Measurements from ENCODE around the gene LCNL1. TPM values are rescaled to one million over a fixed set of nuclear protein-coding genes. Genes with fewer than 3 reads are reported as not detected.

LCNL1 gene
- total and polyA plus RNA-seq, 2 donors (not counting 1 experiment from before 2014, with no cell fraction given): not detected

GRCh38 chr9:137015540-137015930, 32.7 kb downstream of the LCNL1 start:
- CTCF ChIA-PET: no interaction called here

GRCh38 chr9:137015976-137016375, 33.2 kb downstream of the LCNL1 start:
- 97% methylated on average over 21 of the region's 21 CpGs for WGBS (ENCODE audit: insufficient coverage)
- H3K9me3 ChIP-seq (ENCODE audit: control extremely low read depth in 1 of 3, control insufficient read depth in 2 of 3, insufficient read depth in 1 of 3, low read length in 2 of 3): no peaks in the 10 kb centered on the region
- ChIA-PET CTCF (no interaction called here), POLR2A (no interaction called here)
- H3K27ac Mint-ChIP-seq: no peak overlapping the region
- peaks cover 1 to 5% of the 10 kb centered on the region in 2 experiments for H3K36me3 ChIP-seq (replicated peaks in 1 of 2; ENCODE audit: control extremely low read depth in 1 of 2, control insufficient read depth in 1 of 2, extremely low read depth in 1 of 2, insufficient read depth in 2 of 2, low read length in 1 of 2)
- no peaks in the 10 kb centered on the region for H3K79me2 ChIP-seq (ENCODE audit: control insufficient read depth, insufficient read depth, low read length)
- no peaks in the 10 kb centered on the region for H3K27me3 ChIP-seq (replicated peaks in 1 of 4; ENCODE audit: control extremely low read depth in 1 of 4, control insufficient read depth in 3 of 4, insufficient read depth in 4 of 4, low read length in 3 of 4)
- H3K4me1 Mint-ChIP-seq: no peaks in the 10 kb centered on the region
- H3K4me1 ChIP-seq (ENCODE audit: control insufficient read depth in 2 of 2, insufficient read depth in 2 of 2, low read length in 2 of 2): no peaks in the 10 kb centered on the region
- no peak overlapping the region for H3K9ac ChIP-seq (ENCODE audit: low read length)
- H3K27me3 Mint-ChIP-seq: no peaks in the 10 kb centered on the region
- H3K4me2 ChIP-seq (replicated peaks; ENCODE audit: low read depth, low read length, poor library complexity, severe bottlenecking): no peak overlapping the region
- no peak for TF ChIP-seq CTCF (IDR thresholded peaks at IDR 0.05)
- no peak for TF ChIP-seq EZH2 (IDR thresholded peaks at IDR 0.05; ENCODE audit: borderline replicate concordance, insufficient read depth, low read depth, low read length, poor library complexity, severe bottlenecking)
- DNase-seq (no peak), ATAC-seq (ENCODE audit: low read depth) (no peak)
- intact Hi-C loops (cut with micrococcal nuclease): no loop called here
- H3K4me3 Mint-ChIP-seq: no peak overlapping the region
- H3K9me3 Mint-ChIP-seq (ENCODE audit: insufficient read depth): no peaks in the 10 kb centered on the region
- no peak overlapping the region for H3K4me3 ChIP-seq (ENCODE audit: control extremely low read depth in 1 of 5, extremely low read depth in 1 of 5, insufficient read depth in 1 of 5, low read depth in 2 of 5, low read length in 4 of 5)
- H3K27ac ChIP-seq (ENCODE audit: low read length in 2 of 2): no peak overlapping the region
- H2AFZ ChIP-seq (ENCODE audit: insufficient read depth, low read depth, low read length, poor library complexity, severe bottlenecking): no peak overlapping the region
- H4K20me1 ChIP-seq (ENCODE audit: control insufficient read depth, insufficient read depth, low read length, poor library complexity, severe bottlenecking): no peaks in the 10 kb centered on the region

More at GRCh38 chr9:137015540-137015930, 32.7 kb downstream of the LCNL1 start:
- no peaks in the 10 kb centered on the region for H3K27me3 Mint-ChIP-seq
- intact Hi-C loops (cut with micrococcal nuclease): no loop called here
- Histone ChIP-seq H4K20me1 (ENCODE audit: control insufficient read depth, insufficient read depth, low read length, poor library complexity, severe bottlenecking) (no peaks in the 10 kb centered on the region), H3K36me3 (replicated peaks in 1 of 2; ENCODE audit: control extremely low read depth in 1 of 2, control insufficient read depth in 1 of 2, extremely low read depth in 1 of 2, insufficient read depth in 2 of 2, low read length in 1 of 2) (peaks cover 1 to 5% of the 10 kb centered on the region in 2 experiments), H3K27ac (ENCODE audit: low read length in 2 of 2) (no peak overlapping the region), H3K79me2 (ENCODE audit: control insufficient read depth, insufficient read depth, low read length) (no peaks in the 10 kb centered on the region), H2AFZ (ENCODE audit: insufficient read depth, low read depth, low read length, poor library complexity, severe bottlenecking) (no peak overlapping the region), H3K4me2 (replicated peaks; ENCODE audit: low read depth, low read length, poor library complexity, severe bottlenecking) (no peak overlapping the region), H3K4me1 (ENCODE audit: control insufficient read depth in 2 of 2, insufficient read depth in 2 of 2, low read length in 2 of 2) (no peaks in the 10 kb centered on the region), H3K9me3 (ENCODE audit: control extremely low read depth in 1 of 3, control insufficient read depth in 2 of 3, insufficient read depth in 1 of 3, low read length in 2 of 3) (no peaks in the 10 kb centered on the region), H3K9ac (ENCODE audit: low read length) (no peak overlapping the region), H3K4me3 (ENCODE audit: control extremely low read depth in 1 of 5, extremely low read depth in 1 of 5, insufficient read depth in 1 of 5, low read depth in 2 of 5, low read length in 4 of 5) (no peak overlapping the region), H3K27me3 (replicated peaks in 1 of 4; ENCODE audit: control extremely low read depth in 1 of 4, control insufficient read depth in 3 of 4, insufficient read depth in 4 of 4, low read length in 3 of 4) (no peaks in the 10 kb centered on the region)
- POLR2A ChIA-PET: no interaction called here
- DNase-seq (no peak), ATAC-seq (ENCODE audit: low read depth) (no peak)
- WGBS (ENCODE audit: insufficient coverage): 100% methylated on average over 17 of the region's 25 CpGs
- no peaks in the 10 kb centered on the region for H3K9me3 Mint-ChIP-seq (ENCODE audit: insufficient read depth)
- H3K27ac Mint-ChIP-seq: no peak overlapping the region
- TF ChIP-seq CTCF (IDR thresholded peaks at IDR 0.05): no peak
- H3K4me1 Mint-ChIP-seq: no peaks in the 10 kb centered on the region
- no peak overlapping the region for H3K4me3 Mint-ChIP-seq
